MCF 10A (cell line): Measurements from ENCODE around the gene SF1. TPM values are rescaled to one million over a fixed set of nuclear protein-coding genes. Genes with fewer than 3 reads are reported as not detected.
A peak's percentile ranks its signal among the peaks of the same experiment; 100 is the strongest.

Experiments
- BruUV-seq: library from RNA; stranded (reverse); fragments of 400-500 nt; replicated peaks from 2 replicates; lab custom pipeline; 2021; lab: Mats Ljungman, UMichigan
- CTCF ChIA-PET: fragments of 300-600 bp; sonication (Branson Sonifier 250); formaldehyde crosslinking; extraction: SDS; loops from one replicate; lab custom pipeline; 2021; ENCODE audit warnings: antibody characterized with exemption, inconsistent platforms; lab: Yijun Ruan, JAX
- POLR2A ChIA-PET: fragments of 300-600, 350-650 bp; sonication (Branson Sonifier 250); formaldehyde crosslinking; extraction: SDS; loops from one replicate; lab custom pipeline; 2020; ENCODE audit warnings: antibody characterized with exemption, inconsistent platforms; lab: Yijun Ruan, JAX
- DNase-seq: peaks from one replicate; pipeline ENCODE4 v3.0.0-alpha.2; 2018; ENCODE audit not compliant: unreplicated experiment
- H3K27ac Mint-ChIP-seq: one replicate; pipeline ENCODE4 v1.8.0; 2022; ENCODE audit warnings: mild to moderate bottlenecking, low read depth, mixed read lengths; ENCODE audit not compliant: unreplicated experiment
- H3K27me3 Mint-ChIP-seq: one replicate; pipeline ENCODE4 v1.8.0; 2022; ENCODE audit warnings: mixed read lengths; ENCODE audit not compliant: insufficient read depth, unreplicated experiment
- H3K36me3 Mint-ChIP-seq: one replicate; pipeline ENCODE4 v1.8.0; 2022; ENCODE audit warnings: mild to moderate bottlenecking, moderate library complexity, mixed read lengths; ENCODE audit not compliant: insufficient read depth, unreplicated experiment
- H3K4me1 Mint-ChIP-seq: one replicate; pipeline ENCODE4 v1.8.0; 2022; ENCODE audit warnings: mixed read lengths; ENCODE audit not compliant: insufficient read depth, unreplicated experiment
- H3K4me3 Mint-ChIP-seq: one replicate; pipeline ENCODE4 v1.8.0; 2022; ENCODE audit warnings: mild to moderate bottlenecking, moderate library complexity, mixed read lengths; ENCODE audit not compliant: unreplicated experiment
- H3K9me3 Mint-ChIP-seq: one replicate; pipeline ENCODE4 v1.8.0; 2022; ENCODE audit warnings: mixed read lengths; ENCODE audit not compliant: unreplicated experiment
- CTCF ChIP-seq: fragments of 200-600 bp; IDR thresholded peaks from one replicate; pipeline ENCODE4 v1.8.0; 2022; ENCODE audit warnings: antibody characterized with exemption, mild to moderate bottlenecking; ENCODE audit not compliant: unreplicated experiment
- intact Hi-C: fragments of 100-400 bp; cut with micrococcal nuclease; formaldehyde crosslinking; loops from 2 replicates; pipeline ENCODE4 v1.14.1; 2022
- total RNA-seq: library from RNA; stranded (reverse); gene quantifications from 2 replicates; pipeline ENCODE4 v1.2.3, GENCODE V29; 2022

The SF1 gene
- total RNA-seq, 1 experiment from 2014 or later: 503 TPM

- Mint-ChIP-seq H3K4me3 (peak overlapping the region; percentile 88), H3K9me3 (no peaks in the 10 kb centered on the region), H3K27me3 (no peaks in the 10 kb centered on the region), H3K36me3 (peaks cover 25% of the 10 kb centered on the region), H3K27ac (peak overlapping the region; percentile 81), H3K4me1 (peaks cover 13% of the 10 kb centered on the region)
- POLR2A ChIA-PET: interaction anchor here (0.7 to 2.4 kb wide), 9 partner anchors 10 to 81 kb away, joined by 3 to 9 read pairs (median 5); partner anchors contain the start of gene SF1
- no TSS peak for BruUV-seq
- CTCF ChIA-PET: interaction anchor here (0.7 to 1.5 kb wide), 4 partner anchors 37 to 202 kb away, joined by 3 to 7 read pairs (median 4); no protein-coding TSS in a partner anchor
- no peak for DNase-seq
- intact Hi-C loops: no loop called here
- no peak for TF ChIP-seq CTCF
These were observed 26.2 kb upstream of the SF1 start for GRCh38 chr11:64804346-64805210.

GRCh38 chr11:64803846-64804345, 25.6 kb upstream of the SF1 start:
- BruUV-seq: TSS peak; percentile 61
- intact Hi-C loops: loop anchor here (2.0 kb wide), 1 partner anchor 41 kb away; the partner anchor contains the start of gene CDC42BPG
- no peak for TF ChIP-seq CTCF
- Mint-ChIP-seq H3K36me3 (peaks cover 25% of the 10 kb centered on the region), H3K27me3 (no peaks in the 10 kb centered on the region), H3K27ac (peak overlapping the region; percentile 81), H3K4me3 (peak overlapping the region; percentile 88), H3K9me3 (no peaks in the 10 kb centered on the region), H3K4me1 (peaks cover 10% of the 10 kb centered on the region)
- POLR2A ChIA-PET: interaction anchor here (0.7 to 2.4 kb wide), 9 partner anchors 10 to 81 kb away, joined by 3 to 9 read pairs (median 5); partner anchors contain the start of gene SF1
- DNase-seq: no peak
- CTCF ChIA-PET: interaction anchor here (0.5 to 1.5 kb wide), 6 partner anchors 22 to 203 kb away, joined by 3 to 7 read pairs (median 4); no protein-coding TSS in a partner anchor

- peak within 1 kb of the TSS; percentile 88 for H3K4me3 Mint-ChIP-seq
- H3K9me3 Mint-ChIP-seq: no peaks in the 10 kb centered on the region
- H3K27ac Mint-ChIP-seq: peak within 1 kb of the TSS; percentile 81
- CTCF ChIA-PET: interaction anchor here (0.5 to 1.5 kb wide), 7 partner anchors 15 to 204 kb away, joined by 3 to 7 read pairs (median 3); no protein-coding TSS in a partner anchor
- intact Hi-C loops: loop anchor here (2.0 kb wide), 1 partner anchor 41 kb away; the partner anchor contains the start of gene CDC42BPG
- TSS peak; percentile 50 for BruUV-seq
- DNase-seq: peak; percentile 87
- peaks cover 9% of the 10 kb centered on the region for H3K4me1 Mint-ChIP-seq
- TF ChIP-seq CTCF: peak; percentile 16
- POLR2A ChIA-PET: interaction anchor here (0.7 to 2.4 kb wide), 10 partner anchors 9 to 82 kb away, joined by 3 to 9 read pairs (median 4); partner anchors contain the start of gene SF1
- H3K27me3 Mint-ChIP-seq: no peaks in the 10 kb centered on the region
- H3K36me3 Mint-ChIP-seq: peaks cover 25% of the 10 kb centered on the region
These were observed 25.0 kb upstream of the SF1 start, which contains the start of gene MAP4K2 for GRCh38 chr11:64803158-64803845. Gene MAP4K2, minus strand, starts transcription at chr11:64803214. Its CDS starts 65 bp downstream, at chr11:64803149.
